Prostate gland (tissue), 2 donors: ENCODE results near the gene RPS17.
"Not testable (repeated sequence)": the region's sequence is repeated elsewhere in the genome, so short reads cannot be mapped to it uniquely, and the experiment has no call there.

ENCODE experiments used
- POLR2A ChIP-seq: fragments of 450-650 bp; IDR thresholded peaks from one replicate; pipeline ENCODE4 v1.6.1; 2016; ENCODE audit warnings: antibody characterized with exemption, mild to moderate bottlenecking
- POLR2AphosphoS5 ChIP-seq: sonication (generic); formaldehyde crosslinking; IDR thresholded peaks from one replicate; pipeline ENCODE4 v1.6.1; 2017; ENCODE audit warnings: antibody characterized with exemption
- TF ChIP-seq, protein P1 (sequence below), 4 experiments: fragments of 200-600 bp in 2 of 4; fragments of 450-650 bp in 2 of 4; sonication (generic) in 2 of 4; IDR thresholded peaks; 1 replicate in 3 of 4; 2 replicates in 1 of 4; pipeline ENCODE4 v1.5.1; 2016 to 2019; ENCODE audit warnings: antibody characterized with exemption in 4 of 4, mild to moderate bottlenecking in 2 of 4, moderate library complexity in 2 of 4

DNA sequence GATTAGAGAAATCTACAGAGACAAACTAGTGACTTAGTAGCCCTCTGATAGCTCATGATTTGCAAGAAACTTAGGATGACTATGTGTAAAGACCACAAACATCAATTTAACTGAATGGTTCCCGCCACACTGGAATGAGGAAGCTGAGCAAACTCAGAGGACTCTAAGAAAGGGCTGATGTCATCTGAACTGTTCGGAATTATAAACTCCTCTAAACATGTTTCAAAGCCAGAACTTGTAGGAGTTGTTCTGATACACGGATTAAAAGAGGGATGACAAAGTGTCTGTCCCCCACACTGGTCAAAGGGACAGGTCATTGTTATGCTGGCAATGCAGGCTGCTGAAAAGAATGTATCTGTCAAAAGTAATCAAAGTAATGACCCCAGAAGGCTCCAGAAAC is 34.4 kb downstream of the RPS17 start:
- TF ChIP-seq, protein P1, sequence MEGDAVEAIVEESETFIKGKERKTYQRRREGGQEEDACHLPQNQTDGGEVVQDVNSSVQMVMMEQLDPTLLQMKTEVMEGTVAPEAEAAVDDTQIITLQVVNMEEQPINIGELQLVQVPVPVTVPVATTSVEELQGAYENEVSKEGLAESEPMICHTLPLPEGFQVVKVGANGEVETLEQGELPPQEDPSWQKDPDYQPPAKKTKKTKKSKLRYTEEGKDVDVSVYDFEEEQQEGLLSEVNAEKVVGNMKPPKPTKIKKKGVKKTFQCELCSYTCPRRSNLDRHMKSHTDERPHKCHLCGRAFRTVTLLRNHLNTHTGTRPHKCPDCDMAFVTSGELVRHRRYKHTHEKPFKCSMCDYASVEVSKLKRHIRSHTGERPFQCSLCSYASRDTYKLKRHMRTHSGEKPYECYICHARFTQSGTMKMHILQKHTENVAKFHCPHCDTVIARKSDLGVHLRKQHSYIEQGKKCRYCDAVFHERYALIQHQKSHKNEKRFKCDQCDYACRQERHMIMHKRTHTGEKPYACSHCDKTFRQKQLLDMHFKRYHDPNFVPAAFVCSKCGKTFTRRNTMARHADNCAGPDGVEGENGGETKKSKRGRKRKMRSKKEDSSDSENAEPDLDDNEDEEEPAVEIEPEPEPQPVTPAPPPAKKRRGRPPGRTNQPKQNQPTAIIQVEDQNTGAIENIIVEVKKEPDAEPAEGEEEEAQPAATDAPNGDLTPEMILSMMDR (IDR thresholded peaks at IDR 0.05): not testable (repeated sequence)
- TF ChIP-seq POLR2A, POLR2AphosphoS5: not testable (repeated sequence)
